HG03571 (cell line): ENCODE results near the gene SMG7.

Experiments used
- ATAC-seq: cut with Tn5 transposase; IDR thresholded peaks from one replicate; pipeline ENCODE4 v1.9.1; 2021; ENCODE audit not compliant: unreplicated experiment

The SMG7 gene

GRCh38 chr1:183506561-183506960, 34.3 kb downstream of the SMG7 start:
- no peak for ATAC-seq

- no peak for ATAC-seq
These were observed 36.4 kb downstream of the SMG7 start for GRCh38 chr1:183508694-183509093.

- ATAC-seq, result no peak
These were observed 40.2 kb downstream of the SMG7 start for GRCh38 chr1:183512450-183512849.

- no peak for ATAC-seq
These were observed 41.9 kb downstream of the SMG7 start for GRCh38 chr1:183514235-183514634.

- no peak for ATAC-seq
These were observed 42.8 kb downstream of the SMG7 start for GRCh38 chr1:183515002-183515689.

- no peak for ATAC-seq
These were observed 44.4 kb downstream of the SMG7 start for GRCh38 chr1:183516725-183517124.

DNA sequence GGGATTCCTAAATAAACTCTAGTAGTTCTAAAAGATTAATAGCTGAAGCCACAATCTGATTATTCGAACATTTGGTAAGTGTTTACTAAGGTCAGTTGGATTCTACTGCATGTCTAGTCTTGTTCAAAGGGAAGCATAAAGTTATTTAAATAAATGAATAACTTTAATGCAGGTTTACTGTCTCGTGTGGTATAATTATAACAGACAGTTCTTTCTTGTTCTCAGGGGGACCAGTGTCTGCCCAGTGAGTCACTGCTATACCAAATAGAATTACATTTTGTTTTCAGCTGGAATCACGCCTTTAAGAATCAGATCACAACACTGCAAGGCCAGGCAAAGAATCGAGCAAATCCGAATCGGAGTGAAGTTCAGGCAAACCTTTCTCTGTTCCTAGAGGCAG, 45.1 kb downstream of the SMG7 start:
- ATAC-seq, result no peak

- ATAC-seq, result no peak
These were observed 48.1 kb downstream of the SMG7 start for GRCh38 chr1:183520379-183520778.

- no peak for ATAC-seq
These were observed 49.8 kb downstream of the SMG7 start for GRCh38 chr1:183522104-183522503.

GRCh38 chr1:183528577-183528976, 56.3 kb downstream of the SMG7 start:
- no peak for ATAC-seq

DNA sequence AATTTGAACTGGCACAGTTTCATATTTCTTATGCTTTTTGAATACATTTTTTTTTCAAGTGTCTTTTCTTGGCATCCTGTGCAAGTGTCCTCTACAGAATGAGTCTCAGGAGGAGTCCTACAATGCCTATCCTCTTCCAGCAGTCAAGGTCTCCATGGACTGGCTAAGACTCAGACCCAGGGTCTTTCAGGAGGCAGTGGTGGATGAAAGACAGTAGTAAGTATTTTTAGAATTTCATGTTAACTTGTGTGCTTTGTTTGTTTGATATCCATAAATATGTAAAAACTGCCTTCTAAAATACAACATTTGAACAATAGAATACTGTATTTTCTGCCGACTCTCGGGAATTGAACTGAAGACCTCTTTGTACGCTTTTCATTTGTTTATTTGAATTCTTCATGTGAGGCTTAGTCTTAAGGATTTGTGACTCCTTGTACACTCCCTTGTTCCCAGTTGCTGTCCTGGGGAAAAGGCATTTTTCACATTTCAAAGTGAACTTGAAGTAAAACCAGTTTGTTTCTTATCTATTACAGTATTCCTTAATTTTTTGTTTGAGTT, 61.4 kb downstream of the SMG7 start:
- no peak for ATAC-seq

DNA sequence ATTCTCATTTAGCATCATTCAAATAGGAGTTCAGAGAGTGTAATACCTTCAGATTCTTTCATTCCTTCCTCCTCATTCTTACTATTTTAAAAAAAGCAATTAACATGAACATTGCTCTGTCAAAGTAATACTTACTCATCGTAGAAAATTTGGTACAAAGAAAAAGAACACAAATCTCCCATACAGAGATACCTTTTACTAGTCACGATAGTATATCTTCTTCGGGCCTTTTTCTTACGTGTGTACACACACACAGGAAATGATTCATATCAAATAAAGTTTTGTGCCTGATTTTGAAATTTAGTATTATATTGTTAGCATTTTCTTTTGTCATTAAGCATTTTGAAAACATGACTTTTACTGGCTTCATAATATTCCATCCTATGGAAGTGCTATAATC, 65.1 kb downstream of the SMG7 start:
- ATAC-seq, result no peak

DNA sequence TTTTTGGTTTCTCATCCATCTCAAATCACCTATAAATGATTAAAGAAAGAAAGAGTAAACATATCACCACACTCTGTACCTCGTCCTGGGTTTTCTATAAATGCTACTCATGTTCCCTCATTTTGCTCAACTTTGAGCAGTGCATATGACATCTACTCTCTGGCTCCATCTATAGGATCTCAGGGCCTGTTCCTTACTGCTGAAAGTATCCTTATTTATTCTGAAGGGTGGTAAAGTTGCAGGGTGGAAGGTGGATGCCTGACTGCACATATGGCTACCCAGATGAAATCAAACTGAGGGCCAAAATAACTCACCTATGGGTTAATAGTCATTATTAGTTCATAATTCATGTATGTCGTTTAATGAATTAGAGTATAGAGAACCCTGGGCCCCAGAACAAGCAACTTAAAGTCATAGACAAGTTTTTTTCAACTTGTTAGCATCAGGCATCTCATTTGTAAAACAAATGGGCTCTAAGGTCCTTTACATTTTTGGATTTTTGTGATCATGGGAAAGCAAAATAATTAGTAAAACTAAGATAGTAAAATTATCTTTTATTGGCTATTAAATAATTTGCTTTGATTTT, 71.4 kb downstream of the SMG7 start:
- ATAC-seq, result no peak

- no peak for ATAC-seq
These were observed 72.4 kb downstream of the SMG7 start for GRCh38 chr1:183544598-183545297.

DNA sequence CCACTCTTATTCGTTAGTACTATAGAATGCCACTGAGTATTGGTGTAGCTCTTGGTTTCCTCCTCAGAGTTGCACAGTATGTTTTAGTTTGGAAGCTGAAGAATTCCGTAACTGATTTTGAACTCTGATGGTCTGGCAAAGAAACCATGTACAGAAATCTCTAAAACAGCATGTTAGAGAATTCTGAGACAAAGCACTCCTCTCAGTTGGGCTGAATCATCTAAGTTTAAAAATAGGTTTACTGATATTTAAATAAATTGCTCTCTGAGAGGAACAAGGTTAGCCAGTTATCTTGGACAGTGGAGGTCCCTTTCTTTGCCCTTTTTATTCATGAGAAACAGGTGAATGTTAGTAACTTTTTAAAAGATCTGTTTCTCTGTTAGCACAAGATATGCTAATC, 74.1 kb downstream of the SMG7 start:
- ATAC-seq, result no peak

- no peak for ATAC-seq
These were observed 75.8 kb downstream of the SMG7 start for GRCh38 chr1:183548116-183548515.

DNA sequence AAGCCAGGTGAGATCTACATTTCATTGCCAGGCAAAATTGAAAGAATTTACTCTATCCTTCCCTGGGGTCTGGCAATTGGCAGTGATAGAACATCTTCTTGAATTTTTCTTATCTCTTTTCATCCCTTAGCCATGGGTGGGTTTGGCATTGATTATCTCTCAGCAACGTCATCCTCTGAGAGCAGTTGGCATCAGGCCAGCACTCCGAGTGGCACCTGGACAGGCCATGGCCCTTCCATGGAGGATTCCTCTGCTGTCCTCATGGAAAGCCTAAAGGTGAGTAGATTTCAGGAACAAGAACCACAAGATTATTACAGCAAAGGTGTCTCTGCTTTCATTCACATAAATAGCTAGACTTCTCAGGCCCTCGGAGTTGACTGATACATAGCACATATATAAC, 78.6 kb downstream of the SMG7 start:
- no peak for ATAC-seq

- no peak for ATAC-seq
These were observed 79.6 kb downstream of the SMG7 start for GRCh38 chr1:183551924-183552323.

- ATAC-seq, result no peak
These were observed 80.1 kb downstream of the SMG7 start for GRCh38 chr1:183552441-183552840.

DNA sequence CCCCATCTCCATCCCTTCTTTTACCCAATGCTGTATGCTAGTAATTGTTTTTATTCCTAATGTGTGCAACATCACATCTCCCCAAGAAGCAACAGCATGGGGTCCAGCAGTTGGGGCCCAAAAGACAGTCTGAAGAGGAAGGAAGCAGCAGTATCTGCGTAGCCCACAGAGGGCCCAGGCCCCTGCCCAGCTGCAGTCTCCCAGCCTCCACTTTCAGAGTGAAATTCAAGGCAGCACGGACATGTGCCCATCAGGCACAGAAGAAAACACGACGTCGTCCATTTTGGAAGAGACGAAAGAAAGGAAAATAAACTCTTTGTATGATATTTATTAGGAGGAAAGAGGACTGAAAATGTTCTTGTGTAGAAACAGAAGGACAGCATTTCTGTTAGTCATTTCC, 80.6 kb downstream of the SMG7 start:
- ATAC-seq, result no peak

- ATAC-seq, result no peak
These were observed 81.0 kb downstream of the SMG7 start for GRCh38 chr1:183553331-183553730.

DNA sequence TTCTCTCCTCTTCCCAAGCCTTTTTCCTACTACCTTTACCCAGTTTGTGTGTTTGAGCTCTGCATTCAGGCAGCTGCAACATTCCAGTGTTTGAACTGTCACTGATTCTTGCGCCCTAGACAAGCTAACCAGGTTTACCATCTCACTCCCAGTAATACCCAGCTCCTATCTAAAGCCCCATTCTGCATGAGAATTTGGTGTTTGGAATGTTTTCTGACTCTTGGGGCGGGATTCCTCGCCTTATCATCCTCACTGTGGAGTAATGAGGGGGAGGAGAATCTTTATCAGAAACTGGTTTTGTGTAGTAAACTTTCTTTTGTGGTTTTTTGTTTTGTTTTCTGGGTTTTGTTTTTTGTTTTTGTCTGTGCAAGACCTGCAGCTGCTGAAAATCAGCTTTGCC, 81.5 kb downstream of the SMG7 start:
- no peak for ATAC-seq
